ENCODE measurements around the gene MID1IP1.

DNA sequence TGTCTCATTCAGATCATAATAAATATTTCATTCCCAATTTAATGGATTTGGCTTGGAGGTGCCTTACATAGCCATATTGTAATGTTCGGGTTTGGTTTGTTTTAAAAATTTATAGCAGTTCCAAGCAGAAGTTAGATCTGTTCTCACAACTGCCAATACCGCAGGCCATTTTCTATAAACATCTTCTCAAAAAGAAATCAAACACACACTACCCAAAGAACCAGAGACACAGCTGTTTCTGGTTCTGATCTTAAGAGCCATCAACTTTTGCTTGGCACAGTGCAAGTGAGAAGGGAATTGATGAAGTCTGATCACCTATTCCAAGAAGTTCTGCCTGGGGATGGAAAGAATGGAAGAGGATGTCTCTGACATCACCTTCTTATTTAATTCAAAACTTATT, 22.9 kb downstream of the MID1IP1 start:
- TF ChIP-seq, protein P1, sequence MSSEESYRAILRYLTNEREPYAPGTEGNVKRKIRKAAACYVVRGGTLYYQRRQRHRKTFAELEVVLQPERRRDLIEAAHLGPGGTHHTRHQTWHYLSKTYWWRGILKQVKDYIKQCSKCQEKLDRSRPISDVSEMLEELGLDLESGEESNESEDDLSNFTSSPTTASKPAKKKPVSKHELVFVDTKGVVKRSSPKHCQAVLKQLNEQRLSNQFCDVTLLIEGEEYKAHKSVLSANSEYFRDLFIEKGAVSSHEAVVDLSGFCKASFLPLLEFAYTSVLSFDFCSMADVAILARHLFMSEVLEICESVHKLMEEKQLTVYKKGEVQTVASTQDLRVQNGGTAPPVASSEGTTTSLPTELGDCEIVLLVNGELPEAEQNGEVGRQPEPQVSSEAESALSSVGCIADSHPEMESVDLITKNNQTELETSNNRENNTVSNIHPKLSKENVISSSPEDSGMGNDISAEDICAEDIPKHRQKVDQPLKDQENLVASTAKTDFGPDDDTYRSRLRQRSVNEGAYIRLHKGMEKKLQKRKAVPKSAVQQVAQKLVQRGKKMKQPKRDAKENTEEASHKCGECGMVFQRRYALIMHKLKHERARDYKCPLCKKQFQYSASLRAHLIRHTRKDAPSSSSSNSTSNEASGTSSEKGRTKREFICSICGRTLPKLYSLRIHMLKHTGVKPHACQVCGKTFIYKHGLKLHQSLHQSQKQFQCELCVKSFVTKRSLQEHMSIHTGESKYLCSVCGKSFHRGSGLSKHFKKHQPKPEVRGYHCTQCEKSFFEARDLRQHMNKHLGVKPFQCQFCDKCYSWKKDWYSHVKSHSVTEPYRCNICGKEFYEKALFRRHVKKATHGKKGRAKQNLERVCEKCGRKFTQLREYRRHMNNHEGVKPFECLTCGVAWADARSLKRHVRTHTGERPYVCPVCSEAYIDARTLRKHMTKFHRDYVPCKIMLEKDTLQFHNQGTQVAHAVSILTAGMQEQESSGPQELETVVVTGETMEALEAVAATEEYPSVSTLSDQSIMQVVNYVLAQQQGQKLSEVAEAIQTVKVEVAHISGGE (CRISPR knock-in tag; IDR thresholded peaks at IDR 0.05), result no peak
- TF ChIP-seq POLR2A (IDR thresholded peaks at IDR 0.05; ENCODE audit: low read depth, low read length), result no peak
